ENCODE measurements around the gene DPYSL3. TPM values are rescaled to one million over a fixed set of nuclear protein-coding genes. Genes with fewer than 3 reads are reported as not detected.
A peak's percentile ranks its signal among the peaks of the same experiment; 100 is the strongest.

DPYSL3 gene
- total RNA-seq, 3 donors from 2014 or later: 12.0 to 134 (median 31.1) TPM

GRCh38 chr5:147446523-147446922 lies 63.3 kb downstream of the DPYSL3 start:
- H3K4me1 ChIP-seq (ENCODE audit: low read depth): no peaks in the 10 kb centered on the region
- H3K4me3 ChIP-seq: no peak overlapping the region
- TF ChIP-seq, protein P1, sequence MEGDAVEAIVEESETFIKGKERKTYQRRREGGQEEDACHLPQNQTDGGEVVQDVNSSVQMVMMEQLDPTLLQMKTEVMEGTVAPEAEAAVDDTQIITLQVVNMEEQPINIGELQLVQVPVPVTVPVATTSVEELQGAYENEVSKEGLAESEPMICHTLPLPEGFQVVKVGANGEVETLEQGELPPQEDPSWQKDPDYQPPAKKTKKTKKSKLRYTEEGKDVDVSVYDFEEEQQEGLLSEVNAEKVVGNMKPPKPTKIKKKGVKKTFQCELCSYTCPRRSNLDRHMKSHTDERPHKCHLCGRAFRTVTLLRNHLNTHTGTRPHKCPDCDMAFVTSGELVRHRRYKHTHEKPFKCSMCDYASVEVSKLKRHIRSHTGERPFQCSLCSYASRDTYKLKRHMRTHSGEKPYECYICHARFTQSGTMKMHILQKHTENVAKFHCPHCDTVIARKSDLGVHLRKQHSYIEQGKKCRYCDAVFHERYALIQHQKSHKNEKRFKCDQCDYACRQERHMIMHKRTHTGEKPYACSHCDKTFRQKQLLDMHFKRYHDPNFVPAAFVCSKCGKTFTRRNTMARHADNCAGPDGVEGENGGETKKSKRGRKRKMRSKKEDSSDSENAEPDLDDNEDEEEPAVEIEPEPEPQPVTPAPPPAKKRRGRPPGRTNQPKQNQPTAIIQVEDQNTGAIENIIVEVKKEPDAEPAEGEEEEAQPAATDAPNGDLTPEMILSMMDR (IDR thresholded peaks at IDR 0.05): no peak
- H3K9me3 ChIP-seq: no peaks in the 10 kb centered on the region
- intact Hi-C loops (cut with DNase I, micrococcal nuclease): no loop called here
- peak; percentile 46 for ATAC-seq
- DNase-seq: no peak
- H3K36me3 ChIP-seq (ENCODE audit: low read depth): no peaks in the 10 kb centered on the region

DNA sequence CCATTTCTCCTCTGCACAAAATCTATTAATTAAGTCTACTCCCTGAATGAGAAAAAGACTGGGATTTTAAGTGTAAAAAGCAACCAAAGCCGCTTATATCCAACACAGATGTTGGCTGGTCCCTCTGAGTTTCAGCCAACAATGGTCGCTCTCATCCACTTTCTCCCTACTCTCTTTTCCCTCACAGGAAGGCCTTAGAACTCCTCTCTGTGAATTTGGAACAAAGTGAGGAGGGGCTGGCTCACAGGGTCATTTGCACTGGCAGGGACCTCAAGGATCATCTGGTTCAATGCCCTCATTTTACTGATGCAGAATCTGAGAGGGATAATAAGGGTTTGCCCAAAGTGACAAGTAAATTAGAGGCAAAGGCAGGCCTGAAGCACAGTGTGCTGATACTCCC lies 64.0 kb downstream of the DPYSL3 start:
- intact Hi-C loops (cut with DNase I, micrococcal nuclease): no loop called here
- TF ChIP-seq, protein P1 (IDR thresholded peaks at IDR 0.05): no peak
- H3K4me3 ChIP-seq: no peak overlapping the region
- no peaks in the 10 kb centered on the region for H3K36me3 ChIP-seq (ENCODE audit: low read depth)
- no peak for DNase-seq
- no peaks in the 10 kb centered on the region for H3K4me1 ChIP-seq (ENCODE audit: low read depth)
- H3K9me3 ChIP-seq: no peaks in the 10 kb centered on the region
- ATAC-seq: no peak

DNA sequence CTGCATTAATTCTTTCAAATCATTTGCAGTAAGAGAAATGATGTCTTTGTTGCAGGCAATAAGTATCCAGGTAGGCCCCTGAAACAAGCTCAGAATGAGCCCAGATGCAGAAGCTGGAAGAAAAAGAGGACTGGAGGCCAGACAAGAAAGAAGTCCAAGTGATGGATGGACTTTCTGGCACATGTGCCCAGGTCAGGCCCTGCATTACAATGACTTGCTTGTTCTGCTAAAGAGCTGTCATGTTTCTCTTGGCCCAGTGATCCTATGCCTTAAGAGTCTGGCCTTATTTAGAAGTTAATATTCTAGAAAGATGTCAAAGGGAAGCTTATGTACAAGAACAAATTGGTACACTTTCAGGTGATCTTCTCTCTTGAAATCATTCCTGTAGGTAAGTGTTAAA lies 64.8 kb downstream of the DPYSL3 start:
- Histone ChIP-seq H3K36me3 (ENCODE audit: low read depth) (no peaks in the 10 kb centered on the region), H3K9me3 (no peaks in the 10 kb centered on the region), H3K4me1 (ENCODE audit: low read depth) (no peaks in the 10 kb centered on the region), H3K4me3 (no peak overlapping the region)
- intact Hi-C loops (cut with DNase I, micrococcal nuclease): no loop called here
- ATAC-seq: no peak
- no peak for DNase-seq
- TF ChIP-seq, protein P1 (IDR thresholded peaks at IDR 0.05): no peak

- Histone ChIP-seq H3K36me3 (ENCODE audit: low read depth) (no peaks in the 10 kb centered on the region), H3K4me1 (ENCODE audit: low read depth) (no peaks in the 10 kb centered on the region), H3K9me3 (no peaks in the 10 kb centered on the region), H3K4me3 (no peak overlapping the region)
- ATAC-seq (no peak), DNase-seq (no peak)
- TF ChIP-seq, protein P1 (IDR thresholded peaks at IDR 0.05): no peak
- intact Hi-C loops (cut with DNase I, micrococcal nuclease): no loop called here
These were observed 67.6 kb downstream of the DPYSL3 start for GRCh38 chr5:147442224-147442623.

GRCh38 chr5:147441191-147441695 lies 68.6 kb downstream of the DPYSL3 start:
- TF ChIP-seq, protein P1 (IDR thresholded peaks at IDR 0.05): no peak
- DNase-seq (no peak), ATAC-seq (no peak)
- H3K9me3 ChIP-seq: no peaks in the 10 kb centered on the region
- no peaks in the 10 kb centered on the region for H3K36me3 ChIP-seq (ENCODE audit: low read depth)
- no peak overlapping the region for H3K4me3 ChIP-seq
- no peaks in the 10 kb centered on the region for H3K4me1 ChIP-seq (ENCODE audit: low read depth)
- intact Hi-C loops (cut with DNase I, micrococcal nuclease): no loop called here

- ATAC-seq: no peak
- H3K4me1 ChIP-seq (ENCODE audit: low read depth): peaks cover under 1% of the 10 kb centered on the region
- intact Hi-C loops (cut with DNase I, micrococcal nuclease): no loop called here
These were observed 70.6 kb downstream of the DPYSL3 start for GRCh38 chr5:147439254-147439653.

More at GRCh38 chr5:147439254-147439653, 70.6 kb downstream of the DPYSL3 start:
- Histone ChIP-seq H3K9me3 (no peaks in the 10 kb centered on the region), H3K36me3 (ENCODE audit: low read depth) (no peaks in the 10 kb centered on the region), H3K4me3 (no peak overlapping the region)
- DNase-seq: no peak
- TF ChIP-seq, protein P1 (IDR thresholded peaks at IDR 0.05): no peak

All from mucosa of descending colon (tissue), 3 donors.